Neuronal stem cell (in vitro differentiated cells): Measurements from ENCODE around the gene VAC14.

Source experiments
- DNase-seq: peaks from one replicate; pipeline ENCODE4 v3.0.0-alpha.2; 2013; ENCODE audit warnings: low spot score
- H2AFZ ChIP-seq: one replicate; pipeline ENCODE4 v1.6.1; 2013; ENCODE audit warnings: mild to moderate bottlenecking, low read length, inconsistent platforms
- H2AK5ac ChIP-seq: 2 replicates; pipeline ENCODE4 v1.6.1; 2013; ENCODE audit warnings: low read depth, mild to moderate bottlenecking, inconsistent platforms, low read length, moderate library complexity, mixed read lengths
- H2BK120ac ChIP-seq: 2 replicates; pipeline ENCODE4 v1.6.1; 2013; ENCODE audit warnings: low read depth, mild to moderate bottlenecking, inconsistent platforms, low read length, moderate library complexity, mixed read lengths
- H2BK12ac ChIP-seq: one replicate; pipeline ENCODE4 v1.6.1; 2013; ENCODE audit warnings: low read length, inconsistent platforms
- H2BK15ac ChIP-seq: 2 replicates; pipeline ENCODE4 v1.6.1; 2013; ENCODE audit warnings: mild to moderate bottlenecking, low read length, inconsistent platforms, mixed read lengths
- H2BK5ac ChIP-seq: one replicate; pipeline ENCODE4 v1.6.1; 2013; ENCODE audit warnings: inconsistent platforms, mild to moderate bottlenecking, low read length, moderate library complexity
- H3K14ac ChIP-seq: one replicate; pipeline ENCODE4 v1.6.1; 2013; ENCODE audit warnings: low read length, inconsistent platforms
- H3K18ac ChIP-seq: 2 replicates; pipeline ENCODE4 v1.6.1; 2013; ENCODE audit warnings: low read length, inconsistent platforms
- H3K23ac ChIP-seq: 2 replicates; pipeline ENCODE4 v1.6.1; 2013; ENCODE audit warnings: low read depth, mild to moderate bottlenecking, mixed read lengths, low read length, inconsistent platforms; ENCODE audit not compliant: poor library complexity
- H3K27ac ChIP-seq: replicated peaks from 3 replicates; pipeline ENCODE4 v1.5.1; 2013; ENCODE audit warnings: low read length, inconsistent platforms
- H3K27me3 ChIP-seq, 3 experiments: 2 replicates each; pipeline ENCODE4 v1.6.1; 2013; ENCODE audit warnings: low read length in 3 of 3, mild to moderate bottlenecking in 2 of 3, inconsistent platforms in 1 of 3, low read depth in 1 of 3, mixed read lengths in 1 of 3, moderate library complexity in 1 of 3; ENCODE audit not compliant: control insufficient read depth in 3 of 3, insufficient read depth in 3 of 3
- H3K36me3 ChIP-seq, 2 donors: replicated peaks in 1 of 2; 2 replicates each; pipeline ENCODE4 v1.6.1; 2013; ENCODE audit warnings: low read length in 2 of 2; ENCODE audit not compliant: control insufficient read depth in 2 of 2, insufficient read depth in 2 of 2
- H3K4ac ChIP-seq: 2 replicates; pipeline ENCODE4 v1.6.1; 2013; ENCODE audit warnings: inconsistent platforms, mild to moderate bottlenecking, low read length, moderate library complexity
- H3K4me1 ChIP-seq, 2 donors: 1 replicate in 1 of 2; 2 replicates in 1 of 2; pipeline ENCODE4 v1.6.1; 2013; ENCODE audit warnings: low read length in 2 of 2, low read depth in 1 of 2; ENCODE audit not compliant: control insufficient read depth in 2 of 2, insufficient read depth in 1 of 2
- H3K4me2 ChIP-seq: one replicate; pipeline ENCODE4 v1.6.1; 2013; ENCODE audit warnings: mild to moderate bottlenecking, low read length, inconsistent platforms; ENCODE audit not compliant: insufficient read depth, poor library complexity, severe bottlenecking
- H3K4me3 ChIP-seq, 2 donors: 2 replicates each; pipeline ENCODE4 v1.5.1; 2013; ENCODE audit warnings: low read length in 2 of 2, mild to moderate bottlenecking in 2 of 2, inconsistent platforms in 1 of 2, moderate library complexity in 1 of 2
- H3K79me1 ChIP-seq: one replicate; pipeline ENCODE4 v1.6.1; 2013; ENCODE audit warnings: low read depth, mild to moderate bottlenecking, inconsistent platforms, low read length, moderate library complexity
- H3K9ac ChIP-seq: one replicate; pipeline ENCODE4 v1.6.1; 2013; ENCODE audit warnings: mild to moderate bottlenecking, low read depth, low read length, inconsistent platforms; ENCODE audit not compliant: poor library complexity
- H3K9me3 ChIP-seq, 2 donors: replicated peaks in 1 of 2; 2 replicates each; pipeline versions ENCODE3 to v1.6.1; 2013; ENCODE audit warnings: low read length in 2 of 2, mild to moderate bottlenecking in 2 of 2, inconsistent platforms in 1 of 2, low read depth in 1 of 2, mixed read lengths in 1 of 2, moderate library complexity in 1 of 2; ENCODE audit not compliant: control insufficient read depth in 2 of 2, insufficient read depth in 1 of 2
- H4K8ac ChIP-seq: one replicate; pipeline ENCODE4 v1.6.1; 2013; ENCODE audit warnings: low read depth, mild to moderate bottlenecking, inconsistent platforms, low read length, moderate library complexity
- H4K91ac ChIP-seq: one replicate; pipeline ENCODE4 v1.6.1; 2013; ENCODE audit warnings: low read length, low read depth, mild to moderate bottlenecking, inconsistent platforms; ENCODE audit not compliant: poor library complexity
- WGBS, 2 donors: extraction: QIAGEN DNeasy Blood & Tissue Kit; methylation state at CpG; one replicate each; pipeline ENCODE4 v1.1.7; 2013; ENCODE audit warnings: missing lambda C conversion rate in 2 of 2, mixed read lengths in 1 of 2; ENCODE audit not compliant: insufficient read length in 2 of 2, insufficient replicate concordance in 1 of 2; ENCODE audit errors: extremely low coverage in 2 of 2; 5-methylcytosine and 5-hydroxymethylcytosine counted together

VAC14 gene

GRCh38 chr16:70691223-70692129 lies 109.5 kb downstream of the VAC14 start:
- Histone ChIP-seq H2AFZ (no peak overlapping the region), H2BK120ac (no peak overlapping the region), H3K18ac (peak overlapping the region; percentile 68), H2AK5ac (peak overlapping the region; percentile 66), H3K9me3 (peaks cover 0 to 2% of the 10 kb centered on the region in 2 donors), H3K36me3 (peaks cover 0 to 3% of the 10 kb centered on the region in 2 donors), H4K91ac (peak overlapping the region; percentile 3), H3K27me3 (no peaks in the 10 kb centered on the region), H3K14ac (no peak overlapping the region), H3K4me3 (no peak overlapping the region), H3K4me1 (peaks cover 58 to 61% of the 10 kb centered on the region in 2 donors), H3K9ac (peak overlapping the region; percentile 68), H3K4me2 (no peak overlapping the region), H3K79me1 (peaks cover 4% of the 10 kb centered on the region), H2BK5ac (no peak overlapping the region), H3K27ac (no peak overlapping the region), H3K4ac (no peak overlapping the region), H2BK15ac (peak overlapping the region; percentile 8), H3K23ac (peak overlapping the region; percentile 32), H2BK12ac (no peak overlapping the region), H4K8ac (no peak overlapping the region)
- WGBS, 2 donors, result no CpG with 5 or more reads among the region's 26 CpGs
- DNase-seq, result no peak

- Histone ChIP-seq H3K4me1 (peaks cover 56 to 61% of the 10 kb centered on the region in 2 donors), H3K27ac (no peak overlapping the region), H3K14ac (no peak overlapping the region), H2BK15ac (peak overlapping the region; percentile 68), H3K4me2 (no peak overlapping the region), H2BK120ac (no peak overlapping the region), H3K9ac (no peak overlapping the region), H3K18ac (peak overlapping the region; percentile 33), H2AFZ (no peak overlapping the region), H2AK5ac (peak overlapping the region; percentile 36), H4K8ac (no peak overlapping the region), H3K9me3 (peaks cover 0 to 2% of the 10 kb centered on the region in 2 donors), H2BK12ac (no peak overlapping the region), H3K4ac (no peak overlapping the region), H2BK5ac (no peak overlapping the region), H3K79me1 (peaks cover 7% of the 10 kb centered on the region), H4K91ac (no peak overlapping the region), H3K27me3 (no peaks in the 10 kb centered on the region), H3K23ac (peak overlapping the region; percentile 62), H3K4me3 (no peak overlapping the region), H3K36me3 (peaks cover 0 to 3% of the 10 kb centered on the region in 2 donors)
- DNase-seq, result no peak
- no CpG with 5 or more reads among the region's 16 CpGs for WGBS, 2 donors
Measured at GRCh38 chr16:70689970-70690891, 110.7 kb downstream of the VAC14 start.

- Histone ChIP-seq H2AK5ac (peak overlapping the region; percentile 36), H2BK12ac (no peak overlapping the region), H4K91ac (no peak overlapping the region), H3K27ac (no peak overlapping the region), H2AFZ (no peak overlapping the region), H3K79me1 (peaks cover 10% of the 10 kb centered on the region), H3K4ac (no peak overlapping the region), H3K14ac (no peak overlapping the region), H3K9me3 (peaks cover 0 to 2% of the 10 kb centered on the region in 2 donors), H3K36me3 (peaks cover 0 to 3% of the 10 kb centered on the region in 2 donors), H3K27me3 (no peaks in the 10 kb centered on the region), H2BK120ac (no peak overlapping the region), H4K8ac (no peak overlapping the region), H3K18ac (no peak overlapping the region), H3K4me3 (no peak overlapping the region), H3K23ac (no peak overlapping the region), H3K9ac (peak overlapping the region; percentile 3), H2BK5ac (no peak overlapping the region), H2BK15ac (peak overlapping the region; percentile 56), H3K4me1 (peaks cover 54 to 58% of the 10 kb centered on the region in 2 donors), H3K4me2 (no peak overlapping the region)
- no CpG with 5 or more reads among the region's 22 CpGs for WGBS, 2 donors
- DNase-seq, result no peak
Measured at GRCh38 chr16:70689035-70689969, 111.7 kb downstream of the VAC14 start.
